HEK293 (cell line): ENCODE measurements around the gene HOXA11.

Source experiments
- CTCF ChIA-PET: fragments of 350-600 bp; formaldehyde crosslinking; extraction: SDS; loops from one replicate; lab custom pipeline; 2021; ENCODE audit warnings: antibody characterized with exemption; lab: Yijun Ruan, JAX
- POLR2A ChIA-PET: fragments of 300-600 bp; formaldehyde crosslinking; extraction: SDS; loops from one replicate; lab custom pipeline; 2020; ENCODE audit warnings: antibody characterized with exemption, inconsistent platforms; lab: Yijun Ruan, JAX
- H3K27ac ChIP-seq: fragments of 200-500 bp; sonication (Bioruptor generic); 2 replicates; pipeline ENCODE4 v1.5.1; 2014; ENCODE audit warnings: low read depth, low read length, control low read depth, inconsistent platforms; ENCODE audit errors: extremely low read depth
- H3K36me3 ChIP-seq, 2 experiments: fragments of 200-500 bp in 1 of 2; sonication (Bioruptor generic) in 1 of 2; 1 replicate in 1 of 2; 2 replicates in 1 of 2; pipeline ENCODE4 v1.5.1; 2014 to 2017; ENCODE audit warnings: inconsistent platforms in 2 of 2, low read length in 2 of 2; ENCODE audit not compliant: control insufficient read depth in 2 of 2, insufficient read depth in 1 of 2
- H3K4me1 ChIP-seq: fragments of 200-500 bp; sonication (Bioruptor generic); 2 replicates; pipeline ENCODE4 v1.5.1; 2014; ENCODE audit warnings: mild to moderate bottlenecking, low read length, inconsistent platforms; ENCODE audit not compliant: control insufficient read depth, insufficient read depth
- H3K4me3 ChIP-seq: 2 replicates; pipeline ENCODE4 v1.5.1; 2011; ENCODE audit warnings: low read depth, mild to moderate bottlenecking, control low read depth, low read length, moderate library complexity
- H3K9me3 ChIP-seq: fragments of 200-500 bp; sonication (Bioruptor generic); 2 replicates; pipeline ENCODE4 v1.5.1; 2014; ENCODE audit warnings: low read depth, low read length, inconsistent platforms; ENCODE audit not compliant: control insufficient read depth, insufficient read depth
- AEBP2 ChIP-seq: fragments of 450-650 bp; formaldehyde crosslinking; IDR thresholded peaks from 2 replicates; pipeline ENCODE4 v1.5.1; 2016; ENCODE audit warnings: missing biosample characterization, missing genetic modification characterization, borderline replicate concordance
- BCL11B ChIP-seq: fragments of 450-650 bp; formaldehyde crosslinking; IDR thresholded peaks from 2 replicates; pipeline ENCODE4 v1.5.1; 2016; ENCODE audit warnings: low read depth, missing biosample characterization, missing genetic modification characterization
- EGR2 ChIP-seq: fragments of 450-650 bp; formaldehyde crosslinking; IDR thresholded peaks from 2 replicates; pipeline ENCODE4 v1.5.1; 2016; ENCODE audit warnings: low read depth, missing biosample characterization, missing genetic modification characterization
- ELK4 ChIP-seq: IDR thresholded peaks from 2 replicates; pipeline ENCODE4 v1.6.1; 2011; ENCODE audit warnings: mild to moderate bottlenecking, low read depth, low read length, borderline replicate concordance
- FEZF1 ChIP-seq: fragments of 450-650 bp; formaldehyde crosslinking; IDR thresholded peaks from 2 replicates; pipeline ENCODE4 v1.5.1; 2016; ENCODE audit warnings: missing biosample characterization, missing genetic modification characterization
- MYNN ChIP-seq: fragments of 450-650 bp; formaldehyde crosslinking; IDR thresholded peaks from 2 replicates; pipeline ENCODE4 v1.5.1; 2016; ENCODE audit warnings: missing biosample characterization, missing genetic modification characterization, borderline replicate concordance
- REST ChIP-seq: fragments of 450-650 bp; formaldehyde crosslinking; IDR thresholded peaks from 2 replicates; pipeline ENCODE4 v1.5.1; 2016; ENCODE audit warnings: missing biosample characterization, missing genetic modification characterization
- SP2 ChIP-seq: fragments of 450-650 bp; formaldehyde crosslinking; IDR thresholded peaks from 2 replicates; pipeline ENCODE4 v1.5.1; 2016; ENCODE audit warnings: missing biosample characterization, missing genetic modification characterization
- SP7 ChIP-seq: fragments of 450-650 bp; formaldehyde crosslinking; IDR thresholded peaks from 2 replicates; pipeline ENCODE4 v1.5.1; 2016; ENCODE audit warnings: missing biosample characterization, missing genetic modification characterization
- ZBTB8A ChIP-seq: fragments of 450-650 bp; formaldehyde crosslinking; IDR thresholded peaks from 2 replicates; pipeline ENCODE4 v1.5.1; 2016; ENCODE audit warnings: missing biosample characterization, missing genetic modification characterization
- ZEB2 ChIP-seq: fragments of 450-650 bp; formaldehyde crosslinking; IDR thresholded peaks from 2 replicates; pipeline ENCODE4 v1.5.1; 2016; ENCODE audit warnings: missing biosample characterization, missing genetic modification characterization
- ZIC2 ChIP-seq: fragments of 450-650 bp; formaldehyde crosslinking; IDR thresholded peaks from 2 replicates; pipeline ENCODE4 v1.5.1; 2016; ENCODE audit warnings: missing biosample characterization, missing genetic modification characterization
- ZNF146 ChIP-seq: fragments of 450-650 bp; formaldehyde crosslinking; IDR thresholded peaks from 2 replicates; pipeline ENCODE4 v1.5.1; 2016; ENCODE audit warnings: missing biosample characterization, missing genetic modification characterization
- ZNF174 ChIP-seq: fragments of 450-650 bp; formaldehyde crosslinking; IDR thresholded peaks from 2 replicates; pipeline ENCODE4 v1.5.0; 2017; ENCODE audit warnings: missing biosample characterization, mild to moderate bottlenecking, missing genetic modification characterization
- ZNF26 ChIP-seq: fragments of 450-650 bp; formaldehyde crosslinking; IDR thresholded peaks from 2 replicates; pipeline ENCODE4 v1.5.1; 2016; ENCODE audit warnings: missing biosample characterization, missing genetic modification characterization
- ZNF341 ChIP-seq: fragments of 450-650 bp; formaldehyde crosslinking; IDR thresholded peaks from 2 replicates; pipeline ENCODE4; 2016; ENCODE audit warnings: low read depth, missing biosample characterization, missing genetic modification characterization
- ZNF423 ChIP-seq: fragments of 450-650 bp; formaldehyde crosslinking; IDR thresholded peaks from 2 replicates; pipeline ENCODE4 v1.5.1; 2016; ENCODE audit warnings: missing biosample characterization, missing genetic modification characterization
- ZNF555 ChIP-seq: fragments of 450-650 bp; formaldehyde crosslinking; conservative IDR thresholded peaks from 2 replicates; pipeline ENCODE4 v1.5.1; 2017; ENCODE audit warnings: missing biosample characterization, mild to moderate bottlenecking, missing genetic modification characterization, inconsistent platforms
- ZNF580 ChIP-seq: fragments of 450-650 bp; formaldehyde crosslinking; IDR thresholded peaks from 2 replicates; pipeline ENCODE4 v1.5.1; 2016; ENCODE audit warnings: missing biosample characterization, missing genetic modification characterization
- ZNF621 ChIP-seq: fragments of 450-650 bp; formaldehyde crosslinking; IDR thresholded peaks from 2 replicates; pipeline ENCODE4 v1.5.1; 2017; ENCODE audit warnings: missing biosample characterization, missing genetic modification characterization
- ZNF658 ChIP-seq: fragments of 450-650 bp; formaldehyde crosslinking; IDR thresholded peaks from 2 replicates; pipeline ENCODE4; 2016; ENCODE audit warnings: missing biosample characterization, missing genetic modification characterization
- ZSCAN18 ChIP-seq: fragments of 450-650 bp; formaldehyde crosslinking; IDR thresholded peaks from 2 replicates; pipeline ENCODE4 v1.5.1; 2016; ENCODE audit warnings: missing biosample characterization, missing genetic modification characterization
- ZSCAN4 ChIP-seq: fragments of 450-650 bp; formaldehyde crosslinking; IDR thresholded peaks from 2 replicates; pipeline ENCODE4 v1.5.1; 2017; ENCODE audit warnings: missing biosample characterization, missing genetic modification characterization

HOXA11 gene

GRCh38 chr7:27146491-27147198 is 38.4 kb downstream of the HOXA11 start (continued):
- TF ChIP-seq ZNF341, result peak; percentile 64
- TF ChIP-seq ZSCAN4 (tag by site-specific recombination), result no peak

- Histone ChIP-seq H3K36me3 (peaks cover 0 to 70% of the 10 kb centered on the region in 2 experiments; a peak in 2 of 3 replicates), H3K27ac (peak overlapping the region; percentile 99), H3K4me1 (peaks cover 16% of the 10 kb centered on the region), H3K9me3 (no peaks in the 10 kb centered on the region), H3K4me3 (no peak overlapping the region)
- ChIA-PET POLR2A (interaction anchor here (1.6 kb wide), 1 partner anchor 24 kb away, joined by 3 read pairs; no protein-coding TSS in a partner anchor), CTCF (interaction anchor here (0.5 to 4.1 kb wide), 6 partner anchors 292 to 1146 kb away, joined by 3 to 34 read pairs (median 4); no protein-coding TSS in a partner anchor)
- TF ChIP-seq ZSCAN4 (tag by site-specific recombination), result peak; percentile 89
- no peak for TF ChIP-seq REST
- TF ChIP-seq ZNF555, result no peak
- TF ChIP-seq ZNF621 (tag by site-specific recombination), result no peak
- TF ChIP-seq ZNF580 (tag by site-specific recombination), result no peak
- no peak for TF ChIP-seq ZIC2 (tag by site-specific recombination)
- no peak for TF ChIP-seq ZEB2 (tag by site-specific recombination)
- TF ChIP-seq ZNF423 (tag by site-specific recombination), result no peak
- TF ChIP-seq ZNF658 (tag by site-specific recombination), result no peak
- 0 out of 2 replicates have a peak, but pooled peaks have one; percentile 33 for TF ChIP-seq ZBTB8A (tag by site-specific recombination)
- no peak for TF ChIP-seq BCL11B
- TF ChIP-seq ZSCAN18 (tag by site-specific recombination), result no peak
- peak; percentile 54; the same call in 1 of the 2 replicates for TF ChIP-seq EGR2
- no peak for TF ChIP-seq ZNF26 (tag by site-specific recombination)
- no peak for TF ChIP-seq ZNF174 (tag by site-specific recombination)
- TF ChIP-seq ELK4, result no peak
- TF ChIP-seq ZNF146 (tag by site-specific recombination), result no peak
- TF ChIP-seq AEBP2, result no peak
- TF ChIP-seq MYNN (tag by site-specific recombination), result no peak
- TF ChIP-seq SP2 (tag by site-specific recombination), result peak; percentile 39
- TF ChIP-seq SP7 (tag by site-specific recombination), result 0 out of 2 replicates have a peak, but pooled peaks have one; percentile 18
- TF ChIP-seq FEZF1 (tag by site-specific recombination), result no peak
Observed at GRCh38 chr7:27145914-27146412, 39.1 kb downstream of the HOXA11 start.
